SK-N-SH (cell line): ENCODE data around the gene CST3.

Experiments used
- CTCF ChIP-seq: fragments of 200-600 bp; sonication (generic); IDR thresholded peaks from 2 replicates; pipeline ENCODE4 v1.6.1; 2017; ENCODE audit warnings: antibody characterized with exemption, mild to moderate bottlenecking, moderate library complexity
- GATA2 ChIP-seq: sonication (generic); formaldehyde crosslinking; IDR thresholded peaks from 2 replicates; pipeline ENCODE4 v1.5.0; 2020; ENCODE audit warnings: mild to moderate bottlenecking, missing genetic modification reagents
- POLR2AphosphoS5 ChIP-seq: IDR thresholded peaks from 2 replicates; pipeline ENCODE4 v1.6.1; 2012; ENCODE audit warnings: low read depth, low read length
- RAD21 ChIP-seq: IDR thresholded peaks from 2 replicates; pipeline ENCODE4 v1.6.1; 2012; ENCODE audit warnings: mild to moderate bottlenecking, low read length
- RCOR1 ChIP-seq: fragments of 150-350 bp; IDR thresholded peaks from 2 replicates; pipeline ENCODE4 v1.6.1; 2017; ENCODE audit warnings: antibody characterized with exemption, low read length
- RFX5 ChIP-seq: IDR thresholded peaks from 2 replicates; pipeline ENCODE4 v1.6.1; 2012; ENCODE audit warnings: mild to moderate bottlenecking, improper control_type of control experiment, low read length
- RXRA ChIP-seq: IDR thresholded peaks from 2 replicates; pipeline ENCODE4 v1.4.0; 2012; ENCODE audit warnings: low read depth, mild to moderate bottlenecking, borderline replicate concordance
- TAF1 ChIP-seq: IDR thresholded peaks from 2 replicates; pipeline ENCODE4 v1.6.1; 2012; ENCODE audit warnings: low read depth, mild to moderate bottlenecking, low read length, moderate library complexity, borderline replicate concordance
- USF1 ChIP-seq: IDR thresholded peaks from 2 replicates; pipeline ENCODE4 v1.4.0; 2012; ENCODE audit warnings: low read depth, borderline replicate concordance
- YY1 ChIP-seq: IDR thresholded peaks from 2 replicates; pipeline ENCODE4 v1.4.0; 2012; ENCODE audit warnings: low read depth, mild to moderate bottlenecking
- TF ChIP-seq, protein P1 (sequence below): IDR thresholded peaks from 2 replicates; pipeline ENCODE4 v1.6.1; 2012; ENCODE audit warnings: mild to moderate bottlenecking, low read depth, low read length, moderate library complexity

GRCh38 chr20:23630392-23630849 lies 7.3 kb downstream of the CST3 start:
- TF ChIP-seq CTCF (no peak), RCOR1 (no peak), GATA2 (CRISPR knock-in tag) (no peak), RFX5 (no peak), USF1 (no peak), RXRA (no peak), RAD21 (no peak), POLR2AphosphoS5 (no peak), YY1 (no peak), TAF1 (no peak)
- TF ChIP-seq, protein P1, sequence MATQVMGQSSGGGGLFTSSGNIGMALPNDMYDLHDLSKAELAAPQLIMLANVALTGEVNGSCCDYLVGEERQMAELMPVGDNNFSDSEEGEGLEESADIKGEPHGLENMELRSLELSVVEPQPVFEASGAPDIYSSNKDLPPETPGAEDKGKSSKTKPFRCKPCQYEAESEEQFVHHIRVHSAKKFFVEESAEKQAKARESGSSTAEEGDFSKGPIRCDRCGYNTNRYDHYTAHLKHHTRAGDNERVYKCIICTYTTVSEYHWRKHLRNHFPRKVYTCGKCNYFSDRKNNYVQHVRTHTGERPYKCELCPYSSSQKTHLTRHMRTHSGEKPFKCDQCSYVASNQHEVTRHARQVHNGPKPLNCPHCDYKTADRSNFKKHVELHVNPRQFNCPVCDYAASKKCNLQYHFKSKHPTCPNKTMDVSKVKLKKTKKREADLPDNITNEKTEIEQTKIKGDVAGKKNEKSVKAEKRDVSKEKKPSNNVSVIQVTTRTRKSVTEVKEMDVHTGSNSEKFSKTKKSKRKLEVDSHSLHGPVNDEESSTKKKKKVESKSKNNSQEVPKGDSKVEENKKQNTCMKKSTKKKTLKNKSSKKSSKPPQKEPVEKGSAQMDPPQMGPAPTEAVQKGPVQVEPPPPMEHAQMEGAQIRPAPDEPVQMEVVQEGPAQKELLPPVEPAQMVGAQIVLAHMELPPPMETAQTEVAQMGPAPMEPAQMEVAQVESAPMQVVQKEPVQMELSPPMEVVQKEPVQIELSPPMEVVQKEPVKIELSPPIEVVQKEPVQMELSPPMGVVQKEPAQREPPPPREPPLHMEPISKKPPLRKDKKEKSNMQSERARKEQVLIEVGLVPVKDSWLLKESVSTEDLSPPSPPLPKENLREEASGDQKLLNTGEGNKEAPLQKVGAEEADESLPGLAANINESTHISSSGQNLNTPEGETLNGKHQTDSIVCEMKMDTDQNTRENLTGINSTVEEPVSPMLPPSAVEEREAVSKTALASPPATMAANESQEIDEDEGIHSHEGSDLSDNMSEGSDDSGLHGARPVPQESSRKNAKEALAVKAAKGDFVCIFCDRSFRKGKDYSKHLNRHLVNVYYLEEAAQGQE = no peak
